Activated naive CD8-positive, alpha-beta T cell treated with anti-CD3 and anti-CD28 coated beads, Interleukin-2, amount 50 U/mL, for 16 hours (primary cell): ENCODE results near the gene ZNRF2.

Experiments
- DNase-seq: peaks from one replicate; pipeline ENCODE4 v3.0.0-alpha.2; 2020; ENCODE audit warnings: low read depth, low spot score

Gene ZNRF2

DNA sequence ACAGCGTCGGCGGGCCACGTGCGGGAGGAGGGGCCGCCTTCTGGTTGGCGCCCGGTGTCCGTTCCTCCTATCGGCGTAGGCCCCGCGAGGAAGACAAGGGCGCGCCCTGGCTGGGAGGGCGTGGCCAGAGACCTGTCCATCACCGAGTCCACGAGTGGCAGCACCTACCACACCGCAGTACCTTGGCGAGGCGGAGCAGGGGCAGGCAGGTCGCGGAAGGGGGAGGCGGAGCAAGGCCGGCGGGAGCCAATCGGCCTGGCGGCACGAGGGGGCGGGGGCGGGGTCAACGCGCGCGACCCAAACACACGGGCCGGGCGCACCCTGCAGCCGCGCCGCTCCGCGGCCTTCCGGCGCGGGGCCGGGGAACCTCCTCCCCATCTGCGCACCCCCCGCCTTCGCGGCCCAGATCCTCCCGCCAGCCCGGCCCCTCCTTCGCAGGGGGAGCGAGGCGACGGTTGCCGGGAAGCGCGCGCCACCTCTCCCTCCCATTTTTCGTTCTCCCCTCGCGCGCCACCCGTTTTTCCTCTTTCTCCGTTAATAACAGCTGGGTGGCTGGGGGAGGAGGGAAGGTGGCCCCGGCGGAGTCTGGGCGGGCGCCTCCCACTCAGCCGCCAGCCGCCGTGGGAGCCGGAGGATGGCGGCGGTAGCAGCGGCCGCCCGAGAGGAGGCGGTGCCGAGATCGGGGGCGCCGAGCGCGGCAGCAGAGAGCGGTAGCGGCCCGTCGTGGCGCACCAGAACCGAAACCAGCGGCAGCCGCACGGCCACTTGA lies at the start of gene ZNRF2:
Gene ZNRF2, plus strand, starts transcription at position 300 of the 769 bp plus-strand sequence. CDS start 761 bp downstream, outside the sequence.
- peak; percentile 98 for DNase-seq

DNA sequence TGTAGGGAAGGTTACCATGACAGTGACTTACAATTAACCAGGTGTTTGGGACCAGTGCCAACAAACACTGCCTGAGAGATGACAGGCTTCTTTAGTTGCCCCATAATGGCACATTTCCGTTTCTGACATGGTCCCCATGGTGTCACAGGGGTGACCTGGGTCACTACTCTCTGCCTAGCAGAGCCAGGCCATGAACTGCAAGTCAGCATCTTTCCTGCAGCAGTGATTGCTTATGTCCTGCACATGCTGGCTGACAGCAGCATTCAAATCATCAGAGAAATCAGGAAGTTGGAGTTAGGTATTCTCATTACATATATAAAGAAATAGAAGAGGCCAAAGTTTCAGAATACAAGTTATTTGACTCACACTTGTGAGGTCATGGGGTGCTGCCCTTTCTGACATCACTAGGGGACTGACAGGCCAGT lies 47.1 kb upstream of the ZNRF2 start:
- DNase-seq = no peak

GRCh38 chr7:30238721-30239441 lies 45.5 kb upstream of the ZNRF2 start:
- DNase-seq = no peak

- DNase-seq = no peak
Observed at GRCh38 chr7:30240106-30240800, 44.1 kb upstream of the ZNRF2 start.

- DNase-seq = no peak
Observed at GRCh38 chr7:30241767-30242166, 42.6 kb upstream of the ZNRF2 start.

DNA sequence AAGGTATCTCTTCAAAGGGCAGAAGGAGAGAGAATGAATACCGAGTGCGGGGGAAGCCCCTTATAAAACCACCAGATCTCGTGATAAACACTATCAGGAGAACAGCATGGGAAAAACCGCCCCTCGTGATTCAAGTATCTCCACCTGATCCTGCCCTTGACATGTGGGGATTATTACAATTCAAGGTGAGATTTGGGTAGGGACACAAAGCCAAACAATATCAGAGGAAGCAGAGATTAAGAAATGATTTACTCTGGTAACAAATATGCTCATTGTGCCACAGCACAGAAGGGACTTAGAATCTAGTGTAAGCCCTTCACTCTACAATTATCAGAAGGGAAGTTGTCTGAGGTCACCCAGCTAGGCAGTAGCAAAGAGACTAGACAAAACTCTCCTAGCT lies 40.1 kb upstream of the ZNRF2 start:
- DNase-seq = no peak

GRCh38 chr7:30245913-30246312 lies 38.5 kb upstream of the ZNRF2 start:
- no peak for DNase-seq

- DNase-seq = no peak
Observed at GRCh38 chr7:30246392-30246791, 38.0 kb upstream of the ZNRF2 start.

DNA sequence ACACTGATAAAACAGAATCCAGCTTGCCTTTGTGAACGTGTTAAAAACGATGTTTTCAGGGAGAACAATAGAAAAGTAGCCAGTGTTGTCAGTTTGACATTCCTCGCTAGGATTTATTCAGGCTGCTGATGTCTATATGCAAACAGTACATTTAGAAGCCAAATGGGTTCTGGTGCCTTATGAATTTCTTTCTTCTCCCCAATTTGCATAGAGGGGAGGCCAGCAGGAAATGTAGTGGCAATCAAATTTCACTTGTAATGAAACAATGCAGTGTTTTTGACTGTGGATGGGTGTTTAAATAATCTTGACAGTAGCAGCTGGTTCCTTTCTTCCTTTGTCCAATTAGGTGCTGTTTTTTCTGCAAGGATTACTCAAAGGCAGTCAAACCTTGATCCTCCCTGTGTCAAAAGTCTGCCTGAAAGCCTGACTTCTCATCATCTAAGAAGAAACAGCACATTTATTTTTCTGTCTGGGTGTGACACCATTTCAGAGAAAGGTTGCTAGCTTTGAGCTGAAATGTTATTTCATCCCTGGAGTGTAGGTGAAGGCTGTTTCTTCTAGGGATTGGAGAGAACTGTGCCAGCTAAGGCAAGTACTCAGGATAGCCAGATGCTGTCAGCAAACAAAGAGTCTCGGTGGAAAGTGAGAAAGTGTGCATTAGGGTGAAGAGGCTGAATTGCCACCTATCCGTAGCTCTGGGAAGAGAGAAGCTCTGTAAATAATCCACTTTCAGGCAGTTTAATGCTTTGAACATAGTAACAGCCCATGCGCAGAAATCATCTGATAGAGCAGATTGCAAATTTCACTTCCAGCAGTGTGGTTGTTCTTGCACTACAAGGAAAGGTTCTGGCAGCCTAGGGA lies 36.6 kb upstream of the ZNRF2 start:
- no peak for DNase-seq

DNA sequence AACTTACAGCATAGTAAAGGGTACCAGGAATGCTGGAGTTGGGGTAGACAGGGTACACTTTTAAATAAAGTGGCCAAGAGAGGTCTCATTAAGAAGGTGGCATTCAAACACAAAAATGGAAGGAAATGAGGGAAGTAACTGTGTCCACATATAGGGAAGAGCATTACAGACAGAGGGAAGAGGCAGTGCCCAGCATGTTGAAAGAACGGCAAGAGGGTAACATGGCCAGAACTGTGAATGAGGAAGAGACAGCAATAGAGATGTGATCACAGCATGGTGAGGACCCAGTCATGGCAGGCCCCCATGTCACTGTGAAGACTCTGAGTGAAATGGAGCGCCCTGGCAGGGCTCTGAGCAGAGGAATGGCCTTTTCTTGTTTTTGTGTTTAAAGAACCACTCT lies 35.1 kb upstream of the ZNRF2 start:
- DNase-seq = no peak

GRCh38 chr7:30249986-30250774 lies 34.2 kb upstream of the ZNRF2 start:
- DNase-seq = no peak

GRCh38 chr7:30251708-30252329 lies 32.6 kb upstream of the ZNRF2 start:
- no peak for DNase-seq

DNA sequence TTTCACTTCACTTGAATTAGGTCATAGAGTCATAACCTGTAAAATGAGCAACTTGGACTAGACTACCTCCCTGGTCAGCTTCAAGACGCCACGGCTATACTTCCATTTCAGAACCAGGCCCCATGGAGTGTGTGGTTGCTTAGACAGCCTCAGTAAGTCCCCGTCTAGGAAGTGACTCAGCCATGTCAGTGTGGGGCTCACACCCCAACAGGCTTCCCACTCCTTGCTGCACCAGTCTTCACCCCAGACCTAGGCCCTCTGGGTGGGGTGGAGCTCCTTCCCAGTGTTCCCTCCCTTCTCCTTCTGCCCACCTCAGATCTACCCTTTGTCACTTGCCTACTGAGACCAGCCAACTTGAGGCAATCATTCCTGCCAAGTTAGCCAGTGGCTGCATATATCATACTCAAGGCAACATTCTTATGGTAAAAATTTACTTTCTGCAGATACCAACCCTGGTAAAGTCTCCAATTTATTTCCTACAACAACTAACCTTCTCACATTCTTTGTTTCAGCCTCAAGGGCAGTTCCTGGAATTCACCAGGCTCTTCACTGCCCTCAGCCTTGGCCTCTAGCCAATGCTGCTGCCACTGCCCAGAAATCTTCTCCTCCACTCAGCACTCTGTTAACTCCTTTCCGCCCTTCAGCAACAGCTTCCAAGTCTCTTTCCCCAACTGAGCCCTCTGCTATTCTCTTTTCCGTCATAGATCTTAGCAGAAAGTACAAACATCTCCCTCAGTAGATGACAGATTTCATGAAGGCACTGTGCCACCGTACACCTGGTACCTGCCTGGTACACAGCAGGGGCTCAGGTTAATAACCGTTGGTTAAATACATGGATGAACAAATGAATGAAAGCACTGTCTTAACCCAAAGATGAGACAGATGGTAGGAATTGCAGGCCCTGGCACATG lies 31.3 kb upstream of the ZNRF2 start:
- no peak for DNase-seq

GRCh38 chr7:30253796-30254165 lies 30.6 kb upstream of the ZNRF2 start:
- DNase-seq = no peak

GRCh38 chr7:30254248-30254647 lies 30.1 kb upstream of the ZNRF2 start:
- DNase-seq = no peak

- no peak for DNase-seq
Observed at GRCh38 chr7:30254717-30255063, 29.7 kb upstream of the ZNRF2 start.

- no peak for DNase-seq
Observed at GRCh38 chr7:30255064-30255769, 29.2 kb upstream of the ZNRF2 start.

DNA sequence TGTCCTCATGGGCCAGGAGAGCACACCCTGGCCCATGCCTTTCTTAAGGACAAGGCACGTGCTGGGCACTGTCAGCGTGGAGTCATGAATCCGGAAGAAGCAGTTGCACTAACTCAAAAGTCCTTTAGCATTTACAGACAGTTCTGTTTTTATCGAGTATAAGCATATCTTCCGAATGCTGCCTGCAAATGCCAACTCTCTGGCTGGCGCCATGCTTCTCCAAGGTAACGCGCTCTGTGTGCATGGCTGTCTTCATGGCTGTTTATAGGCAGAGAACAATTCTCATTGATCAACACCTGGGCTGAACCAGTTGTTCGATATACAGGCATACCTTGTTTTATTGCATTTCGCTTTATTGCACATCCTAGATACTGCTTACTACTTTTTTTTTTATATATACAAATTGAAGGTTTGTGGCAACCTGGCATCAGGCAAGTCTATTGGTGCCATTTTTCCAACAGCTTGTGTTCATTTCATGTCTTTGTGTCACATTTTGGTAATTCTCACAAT lies 28.0 kb upstream of the ZNRF2 start:
- no peak for DNase-seq
